Colonic mucosa (tissue), 4 donors: ENCODE measurements around the gene ROR1. TPM values are rescaled to one million over a fixed set of nuclear protein-coding genes. Genes with fewer than 3 reads are reported as not detected.
"Not testable (repeated sequence)": the region's sequence is repeated elsewhere in the genome, so short reads cannot be mapped to it uniquely, and the experiment has no call there.

ENCODE experiments used
- DNase-seq: peaks from one replicate; pipeline ENCODE4 v3.0.0-alpha.2; 2020
- H3K27ac ChIP-seq: fragments of 200-600 bp; one replicate; pipeline ENCODE4 v1.8.0; 2021
- H3K27me3 ChIP-seq: fragments of 200-600 bp; one replicate; pipeline ENCODE4 v1.8.0; 2021
- H3K36me3 ChIP-seq: fragments of 200-600 bp; one replicate; pipeline ENCODE4 v1.8.0; 2021
- H3K4me1 ChIP-seq: fragments of 200-600 bp; one replicate; pipeline ENCODE4 v1.8.0; 2021; ENCODE audit warnings: mild to moderate bottlenecking
- H3K4me3 ChIP-seq: fragments of 200-600 bp; one replicate; pipeline ENCODE4 v1.8.0; 2021
- H3K9ac ChIP-seq, 2 donors: one replicate each; pipeline ENCODE4 v1.7.0; 2013; ENCODE audit warnings: control low read depth in 2 of 2, low read depth in 2 of 2, low read length in 2 of 2
- H3K9me3 ChIP-seq: fragments of 200-600 bp; one replicate; pipeline ENCODE4 v1.8.0; 2021
- CTCF ChIP-seq: fragments of 200-600 bp; IDR thresholded peaks from one replicate; pipeline ENCODE4 v1.8.0; 2022; ENCODE audit warnings: antibody characterized with exemption, mild to moderate bottlenecking
- intact Hi-C: fragments of 100-400 bp; cut with DNase I; formaldehyde crosslinking; loops from one replicate; pipeline ENCODE4 v1.14.1; 2022
- total RNA-seq, 2 donors: library from RNA; stranded (reverse); fragmentation: NEBNext Ultra II Directional in 1 of 2; extraction: Animal tissue kit (Norgen Biotek cat#: 25700) in 1 of 2; gene quantifications; one replicate each; pipeline ENCODE4 v1.2.1, GENCODE V29; 2021
- donor health status: healthy.
- donor health status: DM: no; HTN: no; CAD: no.
- donor health status: DM: no; HTN: no; CAD: no.

The ROR1 gene
- total RNA-seq, 2 donors from 2014 or later = 5.1 to 6.8 TPM

DNA sequence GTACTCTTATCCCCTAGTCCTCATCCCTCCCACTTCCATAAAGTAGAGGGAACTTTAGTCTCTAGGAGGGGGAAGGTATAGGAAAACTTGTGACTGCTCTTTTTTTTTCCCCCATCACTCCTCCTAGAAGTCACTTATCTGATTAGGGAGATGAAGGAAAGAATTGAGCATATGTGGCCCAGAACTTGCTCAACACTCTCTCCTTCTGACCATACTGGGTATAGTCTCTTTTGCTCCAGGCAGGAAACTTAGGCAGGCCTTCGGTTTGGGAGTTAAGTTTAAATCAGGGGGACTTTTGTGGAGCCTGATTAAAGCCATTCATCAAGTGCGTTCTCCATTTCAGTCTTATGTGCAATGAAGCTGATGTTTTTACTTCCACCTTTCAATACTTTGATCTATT, 435.4 kb downstream of the ROR1 start:
- TF ChIP-seq CTCF = no peak
- H3K36me3 ChIP-seq = no peaks in the 10 kb centered on the region
- intact Hi-C loops = no loop called here

GRCh38 chr1:64212031-64212430, 438.2 kb downstream of the ROR1 start:
- no peaks in the 10 kb centered on the region for H3K27me3 ChIP-seq
- no peaks in the 10 kb centered on the region for H3K4me1 ChIP-seq
- H3K9ac ChIP-seq = no peak overlapping the region
- no peaks in the 10 kb centered on the region for H3K9me3 ChIP-seq
- intact Hi-C loops = no loop called here
- no peak overlapping the region for H3K4me3 ChIP-seq
- no peak for TF ChIP-seq CTCF
- H3K27ac ChIP-seq = no peak overlapping the region
- no peaks in the 10 kb centered on the region for H3K36me3 ChIP-seq
- no peak for DNase-seq

More for the DNA sequence above, 435.4 kb downstream of the ROR1 start:
- no peaks in the 10 kb centered on the region for H3K9me3 ChIP-seq
- no peak overlapping the region for H3K9ac ChIP-seq
- no peak overlapping the region for H3K27ac ChIP-seq
- DNase-seq = no peak
- no peak overlapping the region for H3K4me3 ChIP-seq
- H3K27me3 ChIP-seq = no peaks in the 10 kb centered on the region
- no peaks in the 10 kb centered on the region for H3K4me1 ChIP-seq

DNA sequence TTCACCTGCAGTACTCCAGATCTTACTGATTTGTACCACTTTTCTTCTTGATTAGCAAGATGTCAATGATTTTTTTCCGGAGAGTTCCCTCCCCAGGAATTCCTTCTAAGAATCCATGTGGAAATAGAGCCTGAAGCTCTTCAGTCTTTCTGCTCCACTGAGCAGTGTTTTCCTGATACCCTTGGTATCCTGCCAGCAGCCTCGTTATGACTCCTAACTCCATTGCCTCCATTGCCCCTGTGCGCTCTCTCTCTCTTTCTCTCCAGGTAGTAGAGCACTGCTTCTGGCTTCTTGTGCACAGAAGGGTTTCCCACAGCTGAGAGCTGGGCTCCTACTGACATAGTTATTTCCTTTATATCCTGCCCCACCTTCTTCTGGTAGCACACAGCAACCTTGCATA, 441.8 kb downstream of the ROR1 start:
- Histone ChIP-seq H3K27ac (no peak overlapping the region), H3K27me3 (no peaks in the 10 kb centered on the region), H3K4me1 (no peaks in the 10 kb centered on the region), H3K9me3 (no peaks in the 10 kb centered on the region), H3K4me3 (no peak overlapping the region), H3K9ac (no peak overlapping the region), H3K36me3 (no peaks in the 10 kb centered on the region)
- DNase-seq = no peak
- no peak for TF ChIP-seq CTCF
- intact Hi-C loops = no loop called here

GRCh38 chr1:64220241-64220640, 446.4 kb downstream of the ROR1 start:
- Histone ChIP-seq H3K27ac (no peak overlapping the region), H3K4me1 (no peaks in the 10 kb centered on the region)

DNA sequence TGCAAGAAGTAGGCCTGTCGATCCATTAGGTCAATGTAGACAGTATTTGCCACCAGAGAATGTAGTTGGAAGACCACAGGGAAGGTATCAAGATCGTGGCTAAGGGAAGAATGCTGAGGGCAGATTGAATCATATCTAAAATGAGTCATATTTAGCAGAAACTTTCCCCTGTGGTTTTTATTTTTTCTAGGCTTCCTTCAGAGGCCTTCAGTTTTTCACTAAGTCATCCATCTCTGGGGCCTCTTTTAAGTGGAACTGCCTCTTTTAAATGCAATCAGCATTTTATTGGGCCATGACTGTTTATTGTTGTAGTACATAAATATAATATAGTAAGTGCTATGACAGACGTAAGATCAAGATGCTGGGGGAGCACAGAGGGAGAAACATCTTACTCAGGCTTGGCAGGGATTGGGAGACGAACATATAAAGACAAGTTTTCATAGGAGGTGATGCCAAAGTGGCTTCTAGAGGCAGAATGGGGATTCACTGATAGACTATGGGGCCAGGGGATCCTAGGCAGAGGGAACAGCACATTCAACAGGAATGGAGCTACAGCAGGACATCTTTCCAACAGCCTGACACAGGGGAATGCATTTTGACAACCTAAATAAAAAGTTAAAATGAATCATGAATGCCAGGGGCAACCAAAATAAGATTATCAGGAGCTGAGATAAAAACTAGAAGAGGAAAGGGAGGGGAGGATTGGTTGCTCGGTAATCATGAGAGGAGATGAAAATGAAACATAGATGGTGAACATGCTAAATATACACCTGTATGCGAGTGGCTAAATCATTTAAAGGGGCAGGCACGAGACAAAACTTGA, 449.7 kb downstream of the ROR1 start:
- Histone ChIP-seq H3K27me3 (no peaks in the 10 kb centered on the region), H3K4me1 (no peaks in the 10 kb centered on the region), H3K9me3 (no peaks in the 10 kb centered on the region), H3K4me3 (no peak overlapping the region), H3K9ac (no peak overlapping the region), H3K36me3 (no peaks in the 10 kb centered on the region), H3K27ac (no peak overlapping the region)
- intact Hi-C loops = no loop called here
- no peak for TF ChIP-seq CTCF
- no peak for DNase-seq

More at GRCh38 chr1:64220241-64220640, 446.4 kb downstream of the ROR1 start:
- H3K27me3 ChIP-seq = no peaks in the 10 kb centered on the region
- TF ChIP-seq CTCF = no peak
- DNase-seq = no peak
- H3K9me3 ChIP-seq = no peaks in the 10 kb centered on the region
- intact Hi-C loops = no loop called here
- no peak overlapping the region for H3K4me3 ChIP-seq
- no peak overlapping the region for H3K9ac ChIP-seq
- no peaks in the 10 kb centered on the region for H3K36me3 ChIP-seq

DNA sequence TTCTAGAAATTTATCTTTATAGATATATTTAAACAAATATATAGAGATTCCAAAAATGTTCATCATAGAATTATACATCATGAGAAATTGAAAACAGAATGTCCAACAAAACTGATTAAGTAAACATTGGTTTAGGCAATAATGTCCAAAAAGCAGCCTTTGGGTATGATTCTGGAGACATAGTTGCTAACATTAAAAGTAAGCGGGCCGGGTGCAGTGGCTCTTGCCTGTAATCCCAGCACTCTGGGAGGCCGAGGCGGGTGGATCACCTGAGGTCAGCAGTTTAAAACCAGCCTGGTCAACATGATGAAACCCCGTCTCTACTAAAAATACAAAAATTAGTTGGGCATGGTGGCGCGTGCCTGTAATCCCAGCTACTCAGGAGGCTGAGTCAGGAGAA, 450.4 kb downstream of the ROR1 start:
- intact Hi-C loops, H3K27me3 ChIP-seq, H3K36me3 ChIP-seq, H3K9ac ChIP-seq, H3K9me3 ChIP-seq, H3K27ac ChIP-seq, DNase-seq, H3K4me1 ChIP-seq, H3K4me3 ChIP-seq: not testable (repeated sequence)
